IMR-90 (cell line): ENCODE results near the gene RPS6KA2. TPM values are rescaled to one million over a fixed set of nuclear protein-coding genes. Genes with fewer than 3 reads are reported as not detected.

Source experiments
- ATAC-seq: fragments of 200-7000 bp; cut with Tn5 transposase; 2 replicates; pipeline ENCODE4 v1.9.1; 2020; ENCODE audit warnings: low read depth, mild to moderate bottlenecking, moderate library complexity
- BruUV-seq: library from RNA; stranded (reverse); fragments of 400-500 nt; replicated peaks from 2 replicates; lab custom pipeline; 2021; lab: Mats Ljungman, UMichigan
- CTCF ChIA-PET: fragments of 300-600 bp; formaldehyde crosslinking; extraction: SDS; loops from one replicate; lab custom pipeline; 2021; ENCODE audit warnings: antibody characterized with exemption; lab: Yijun Ruan, JAX
- POLR2A ChIA-PET: fragments of 300-600 bp; sonication (Branson Sonifier 250); formaldehyde crosslinking; loops from one replicate; lab custom pipeline; 2022; ENCODE audit warnings: antibody characterized with exemption; ENCODE audit not compliant: unreplicated experiment; lab: Charles Lee
- DNase-seq: peaks from one replicate; pipeline ENCODE4 v3.0.0; 2013
- H2AFZ ChIP-seq: replicated peaks from 2 replicates; pipeline ENCODE3; 2013; ENCODE audit warnings: low read length, mild to moderate bottlenecking; ENCODE audit not compliant: poor library complexity
- H2AK5ac ChIP-seq: 2 replicates; pipeline ENCODE4 v1.6.1; 2013; ENCODE audit warnings: low read depth, low read length, inconsistent platforms
- H2AK9ac ChIP-seq: replicated peaks from 2 replicates; pipeline ENCODE3; 2013; ENCODE audit warnings: mild to moderate bottlenecking, low read depth, low read length, moderate library complexity; ENCODE audit not compliant: poor library complexity
- H2BK120ac ChIP-seq: 2 replicates; pipeline ENCODE4 v1.6.1; 2013; ENCODE audit warnings: low read depth, low read length, inconsistent platforms
- H2BK15ac ChIP-seq: 3 replicates; pipeline ENCODE4 v1.6.1; 2013; ENCODE audit warnings: low read depth, low read length, inconsistent platforms
- H2BK20ac ChIP-seq: 2 replicates; pipeline ENCODE4 v1.6.1; 2013; ENCODE audit warnings: low read depth, mild to moderate bottlenecking, inconsistent platforms, low read length, moderate library complexity
- H2BK5ac ChIP-seq: 2 replicates; pipeline ENCODE4 v1.6.1; 2013; ENCODE audit warnings: mild to moderate bottlenecking, low read depth, low read length, inconsistent platforms; ENCODE audit not compliant: poor library complexity, severe bottlenecking
- H3K14ac ChIP-seq: replicated peaks from 2 replicates; pipeline ENCODE4 v1.6.1; 2013; ENCODE audit warnings: low read depth, low read length, inconsistent platforms
- H3K18ac ChIP-seq: 2 replicates; pipeline ENCODE4 v1.6.1; 2013; ENCODE audit warnings: low read depth, low read length, control low read depth
- H3K23ac ChIP-seq: 2 replicates; pipeline ENCODE4 v1.6.1; 2013; ENCODE audit warnings: low read depth, low read length, inconsistent platforms
- H3K27ac ChIP-seq: 2 replicates; pipeline ENCODE4 v1.5.1; 2013; ENCODE audit warnings: mild to moderate bottlenecking, control low read depth, low read length; ENCODE audit not compliant: insufficient read depth
- H3K27me3 ChIP-seq: 2 replicates; pipeline ENCODE4 v1.6.1; 2013; ENCODE audit warnings: low read length; ENCODE audit not compliant: control insufficient read depth, insufficient read depth
- H3K36me3 ChIP-seq: 2 replicates; pipeline ENCODE4 v1.6.1; 2013; ENCODE audit warnings: low read length, mixed read lengths; ENCODE audit not compliant: control insufficient read depth, insufficient read depth
- H3K4ac ChIP-seq: 2 replicates; pipeline ENCODE4 v1.6.1; 2013; ENCODE audit warnings: low read depth, low read length, inconsistent platforms
- H3K4me1 ChIP-seq: 2 replicates; pipeline ENCODE4 v1.6.1; 2013; ENCODE audit warnings: low read length, mixed read lengths; ENCODE audit not compliant: control insufficient read depth, insufficient read depth
- H3K4me2 ChIP-seq: 2 replicates; pipeline ENCODE4 v1.6.1; 2013; ENCODE audit warnings: low read depth, mild to moderate bottlenecking, control low read depth, low read length, moderate library complexity
- H3K4me3 ChIP-seq: 2 replicates; pipeline ENCODE4 v1.5.1; 2013; ENCODE audit warnings: low read depth, mild to moderate bottlenecking, control low read depth, low read length, moderate library complexity; ENCODE audit not compliant: insufficient read depth
- H3K56ac ChIP-seq: 2 replicates; pipeline ENCODE4 v1.6.1; 2013; ENCODE audit warnings: low read length, inconsistent platforms; ENCODE audit not compliant: insufficient read depth; ENCODE audit errors: extremely low read depth
- H3K79me1 ChIP-seq, 2 experiments: 2 replicates each; pipeline ENCODE4 v1.6.1; 2013; ENCODE audit warnings: low read length in 2 of 2, inconsistent platforms in 1 of 2, low read depth in 1 of 2
- H3K9ac ChIP-seq: 2 replicates; pipeline ENCODE4 v1.6.1; 2013; ENCODE audit warnings: low read depth, low read length, control low read depth
- H3K9me1 ChIP-seq: 2 replicates; pipeline ENCODE4 v1.6.1; 2013; ENCODE audit warnings: low read length, inconsistent platforms; ENCODE audit not compliant: insufficient read depth
- H3K9me3 ChIP-seq: 2 replicates; pipeline ENCODE4 v1.6.1; 2013; ENCODE audit warnings: low read length; ENCODE audit not compliant: control insufficient read depth, insufficient read depth
- H4K20me1 ChIP-seq: 2 replicates; pipeline ENCODE4 v1.6.1; 2013; ENCODE audit warnings: low read length, inconsistent platforms; ENCODE audit not compliant: insufficient read depth
- H4K5ac ChIP-seq: 2 replicates; pipeline ENCODE4 v1.6.1; 2013; ENCODE audit warnings: mild to moderate bottlenecking, low read depth, low read length, control low read depth
- H4K8ac ChIP-seq, 2 experiments: 2 replicates each; pipeline ENCODE4 v1.6.1; 2013; ENCODE audit warnings: low read depth in 2 of 2, low read length in 2 of 2, control low read depth in 1 of 2, inconsistent platforms in 1 of 2
- H4K91ac ChIP-seq: 2 replicates; pipeline ENCODE4 v1.6.1; 2013; ENCODE audit warnings: low read depth, low read length, inconsistent platforms; ENCODE audit not compliant: insufficient read depth
- BHLHE40 ChIP-seq: fragments of 150-350 bp; IDR thresholded peaks from 2 replicates; pipeline ENCODE4 v1.6.1; 2016; ENCODE audit warnings: mild to moderate bottlenecking, low read depth, low read length
- CEBPB ChIP-seq: IDR thresholded peaks from 2 replicates; pipeline ENCODE4 v1.6.1; 2012; ENCODE audit warnings: low read depth, low read length, improper control_type of control experiment
- CHD1 ChIP-seq: IDR thresholded peaks from 2 replicates; pipeline ENCODE4 v1.6.1; 2012; ENCODE audit warnings: low read depth, low read length, improper control_type of control experiment
- FOS ChIP-seq: fragments of 150-350 bp; IDR thresholded peaks from 2 replicates; pipeline ENCODE4 v1.6.1; 2016; ENCODE audit warnings: low read depth, low read length
- MAFK ChIP-seq: IDR thresholded peaks from 2 replicates; pipeline ENCODE4 v1.6.1; 2012; ENCODE audit warnings: low read depth, low read length, improper control_type of control experiment
- MAZ ChIP-seq: IDR thresholded peaks from 2 replicates; pipeline ENCODE4 v1.6.1; 2012; ENCODE audit warnings: low read depth, mild to moderate bottlenecking, low read length, improper control_type of control experiment, moderate library complexity, borderline replicate concordance
- MXI1 ChIP-seq: IDR thresholded peaks from 2 replicates; pipeline ENCODE4 v1.6.1; 2012; ENCODE audit warnings: low read depth, mild to moderate bottlenecking, low read length, moderate library complexity, borderline replicate concordance
- POLR2A ChIP-seq: IDR thresholded peaks from 2 replicates; pipeline ENCODE4 v1.6.1; 2012; ENCODE audit warnings: mild to moderate bottlenecking, low read depth, low read length
- RCOR1 ChIP-seq: IDR thresholded peaks from 2 replicates; pipeline ENCODE4 v1.6.1; 2012; ENCODE audit warnings: mild to moderate bottlenecking, low read length, improper control_type of control experiment; ENCODE audit not compliant: insufficient replicate concordance
- RFX5 ChIP-seq: IDR thresholded peaks from 2 replicates; pipeline ENCODE4 v1.8.0; 2012; ENCODE audit warnings: low read depth, mild to moderate bottlenecking, low read length, moderate library complexity
- SMC3 ChIP-seq: fragments of 150-350 bp; IDR thresholded peaks from 2 replicates; pipeline ENCODE4 v1.6.1; 2016; ENCODE audit warnings: low read depth, mild to moderate bottlenecking, antibody characterized with exemption, low read length, moderate library complexity
- USF2 ChIP-seq: fragments of 150-350 bp; IDR thresholded peaks from 2 replicates; pipeline ENCODE4 v1.6.1; 2017; ENCODE audit warnings: mild to moderate bottlenecking, antibody characterized with exemption, low read length, low read depth
- WGBS, 2 experiments: methylation state at CpG; one replicate each; pipeline versions ENCODE4 v1.1.5 to v1.1.7; 2013; ENCODE audit warnings: missing lambda C conversion rate in 2 of 2; ENCODE audit not compliant: insufficient read length in 1 of 2; ENCODE audit errors: extremely low coverage in 2 of 2; 5-methylcytosine and 5-hydroxymethylcytosine counted together
- dilution Hi-C: fragments of 300-500 bp; cut with HindIII; formaldehyde crosslinking; loops from one replicate; pipeline ENCODE4 v1.14.3; 2018; ENCODE audit warnings: low sequenced_read_pairs; ENCODE audit not compliant: unreplicated experiment
- in situ Hi-C: fragments of 300-500 bp; cut with MboI; formaldehyde crosslinking; loops from 3 replicates; pipeline ENCODE4 v1.14.3; 2019; ENCODE audit warnings: low sequenced_read_pairs, inconsistent platforms, mixed read lengths
- intact Hi-C: fragments of 100-400 bp; cut with micrococcal nuclease; formaldehyde crosslinking; loops from 2 replicates; pipeline ENCODE4 v1.10.0; 2022
- polyA plus RNA-seq, 3 experiments: library from polyadenylated mRNA; depleted of rRNA; stranded (reverse); fragments of >200 nt; gene quantifications; 2 replicates each; pipeline ENCODE4 v1.2.3, GENCODE V29; 2012; ENCODE audit warnings: low replicate concordance in 1 of 3
- total RNA-seq: library from RNA; depleted of rRNA; stranded (reverse); fragments of >200 nt; gene quantifications from 2 replicates; pipeline ENCODE4 v1.2.3, GENCODE V29; 2012
- TF ChIP-seq, protein P1 (sequence below): fragments of 150-350 bp; IDR thresholded peaks from 2 replicates; pipeline ENCODE4 v1.6.1; 2016; ENCODE audit warnings: low read depth, mild to moderate bottlenecking, low read length, moderate library complexity, borderline replicate concordance
- TF ChIP-seq, protein P2 (sequence below): conservative IDR thresholded peaks from 2 replicates; pipeline ENCODE4 v1.5.1; 2012; ENCODE audit warnings: mild to moderate bottlenecking, low read depth, low read length, improper control_type of control experiment

The RPS6KA2 gene
- total and polyA plus RNA-seq, 2 of the 4 experiments (the other 2 are of a cell fraction) = 26.9 to 31.3 TPM

- no peaks in the 10 kb centered on the region for H3K4me1 ChIP-seq
- H3K23ac ChIP-seq = no peak overlapping the region
- no peak overlapping the region for H2BK5ac ChIP-seq
- CTCF ChIA-PET = no interaction called here
- H2BK15ac ChIP-seq = no peak overlapping the region
- no peak overlapping the region for H3K56ac ChIP-seq
- no peak overlapping the region for H2BK20ac ChIP-seq
- no peaks in the 10 kb centered on the region; the same call in 1 of the 2 replicates for H3K9me1 ChIP-seq
- no peak for ATAC-seq
- no peak overlapping the region for H3K4me3 ChIP-seq
- no peaks in the 10 kb centered on the region; the same call in 1 of the 2 replicates for H4K20me1 ChIP-seq
- no peak overlapping the region for H2AK5ac ChIP-seq
- POLR2A ChIA-PET = no interaction called here
- H3K18ac ChIP-seq = no peak overlapping the region
- no peak overlapping the region for H3K9ac ChIP-seq
- no peaks in the 10 kb centered on the region for H3K9me3 ChIP-seq
- no TSS peak for BruUV-seq
- intact Hi-C loops = no loop called here
- no peak overlapping the region for H4K8ac ChIP-seq
- no peak overlapping the region for H2AK9ac ChIP-seq
- no peak overlapping the region for H3K27ac ChIP-seq
- H2BK120ac ChIP-seq = no peak overlapping the region
- dilution Hi-C loops = no loop called here
- H3K4ac ChIP-seq = no peak overlapping the region
- no peaks in the 10 kb centered on the region for H3K79me1 ChIP-seq
- WGBS, 2 experiments = no CpG with 5 or more reads among the region's 7 CpGs
- H3K14ac ChIP-seq = no peak overlapping the region
- TF ChIP-seq MAFK (no peak), MXI1 (no peak), POLR2A (no peak), USF2 (no peak), MAZ (no peak), BHLHE40 (no peak), RCOR1 (no peak), CHD1 (no peak), FOS (no peak), RFX5 (no peak), SMC3 (no peak), CEBPB (no peak)
- TF ChIP-seq, protein P1, sequence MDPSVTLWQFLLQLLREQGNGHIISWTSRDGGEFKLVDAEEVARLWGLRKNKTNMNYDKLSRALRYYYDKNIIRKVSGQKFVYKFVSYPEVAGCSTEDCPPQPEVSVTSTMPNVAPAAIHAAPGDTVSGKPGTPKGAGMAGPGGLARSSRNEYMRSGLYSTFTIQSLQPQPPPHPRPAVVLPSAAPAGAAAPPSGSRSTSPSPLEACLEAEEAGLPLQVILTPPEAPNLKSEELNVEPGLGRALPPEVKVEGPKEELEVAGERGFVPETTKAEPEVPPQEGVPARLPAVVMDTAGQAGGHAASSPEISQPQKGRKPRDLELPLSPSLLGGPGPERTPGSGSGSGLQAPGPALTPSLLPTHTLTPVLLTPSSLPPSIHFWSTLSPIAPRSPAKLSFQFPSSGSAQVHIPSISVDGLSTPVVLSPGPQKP = no peak
- TF ChIP-seq, protein P2, sequence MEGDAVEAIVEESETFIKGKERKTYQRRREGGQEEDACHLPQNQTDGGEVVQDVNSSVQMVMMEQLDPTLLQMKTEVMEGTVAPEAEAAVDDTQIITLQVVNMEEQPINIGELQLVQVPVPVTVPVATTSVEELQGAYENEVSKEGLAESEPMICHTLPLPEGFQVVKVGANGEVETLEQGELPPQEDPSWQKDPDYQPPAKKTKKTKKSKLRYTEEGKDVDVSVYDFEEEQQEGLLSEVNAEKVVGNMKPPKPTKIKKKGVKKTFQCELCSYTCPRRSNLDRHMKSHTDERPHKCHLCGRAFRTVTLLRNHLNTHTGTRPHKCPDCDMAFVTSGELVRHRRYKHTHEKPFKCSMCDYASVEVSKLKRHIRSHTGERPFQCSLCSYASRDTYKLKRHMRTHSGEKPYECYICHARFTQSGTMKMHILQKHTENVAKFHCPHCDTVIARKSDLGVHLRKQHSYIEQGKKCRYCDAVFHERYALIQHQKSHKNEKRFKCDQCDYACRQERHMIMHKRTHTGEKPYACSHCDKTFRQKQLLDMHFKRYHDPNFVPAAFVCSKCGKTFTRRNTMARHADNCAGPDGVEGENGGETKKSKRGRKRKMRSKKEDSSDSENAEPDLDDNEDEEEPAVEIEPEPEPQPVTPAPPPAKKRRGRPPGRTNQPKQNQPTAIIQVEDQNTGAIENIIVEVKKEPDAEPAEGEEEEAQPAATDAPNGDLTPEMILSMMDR = no peak
- H4K91ac ChIP-seq = no peak overlapping the region
- in situ Hi-C loops = no loop called here
- no peak overlapping the region for H3K4me2 ChIP-seq
- DNase-seq = no peak
- no peak overlapping the region for H4K5ac ChIP-seq
- peaks cover 82% of the 10 kb centered on the region for H3K36me3 ChIP-seq
- no peak overlapping the region for H2AFZ ChIP-seq
- no peaks in the 10 kb centered on the region for H3K27me3 ChIP-seq
These were observed 127.5 kb downstream of the RPS6KA2 start for GRCh38 chr6:166499350-166500163.
